Measurements from ENCODE around the gene ZNF691. TPM values are rescaled to one million over a fixed set of nuclear protein-coding genes. Genes with fewer than 3 reads are reported as not detected.

ZNF691 gene
- total RNA-seq, 1 donor from 2014 or later, result 11.6 TPM

Other genes with a start within 250 kb of the ZNF691 start
- 80.9 and 92.3 TPM in 2 replicates for gene PPIH, start 188.2 kb upstream of the ZNF691 start, total RNA-seq
- gene YBX1, start 164.2 kb upstream of the ZNF691 start, total RNA-seq, result 452 and 461 TPM in 2 replicates
- not detected in 2 replicates for gene CLDN19, start 106.4 kb upstream of the ZNF691 start, total RNA-seq
- gene P3H1, start 79.6 kb upstream of the ZNF691 start, total RNA-seq, result 38.1 and 47.1 TPM in 2 replicates
- 7.2 and 7.3 TPM in 2 replicates for gene C1orf50, start 79.4 kb upstream of the ZNF691 start, total RNA-seq
- 0.32 and 0.54 TPM in 2 replicates for gene TMEM269, start 61.6 kb upstream of the ZNF691 start, total RNA-seq
- 5.8 and 6.3 TPM in 2 replicates for gene ERMAP, start 29.5 kb upstream of the ZNF691 start, total RNA-seq
- gene SVBP, start 29.2 kb upstream of the ZNF691 start, total RNA-seq, result 12.0 TPM in 2 replicates
- gene SLC2A1, start 112.3 kb downstream of the ZNF691 start, total RNA-seq, result 100 and 103 TPM in 2 replicates